ENCODE results near the gene TRIO. TPM values are rescaled to one million over a fixed set of nuclear protein-coding genes. Genes with fewer than 3 reads are reported as not detected.
A peak's percentile ranks its signal among the peaks of the same experiment; 100 is the strongest.

Gene TRIO
- total RNA-seq, 1 donor from 2014 or later, result 200 TPM

DNA sequence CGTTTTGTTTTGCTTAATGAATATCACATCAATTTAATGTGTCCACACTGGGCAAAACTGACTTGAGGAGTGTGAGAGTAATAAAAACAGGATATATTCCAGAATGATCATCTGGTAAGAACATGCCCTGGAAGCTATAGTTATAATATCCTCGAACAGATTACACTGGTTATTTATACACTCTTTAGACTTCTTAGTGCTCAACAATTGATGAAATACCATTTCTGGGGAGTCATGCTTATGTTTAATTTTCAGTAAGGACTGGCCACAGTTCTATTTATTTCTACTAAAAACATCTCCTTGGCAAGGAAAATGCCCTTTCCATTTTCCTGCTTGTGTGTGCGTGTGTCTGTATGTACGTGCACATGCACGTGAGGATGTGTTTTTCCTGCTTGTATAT lies 205.0 kb downstream of the TRIO start:
- Mint-ChIP-seq H3K27me3 (ENCODE audit: low read depth) (no peaks in the 10 kb centered on the region), H3K9me3 (ENCODE audit: low read depth) (no peaks in the 10 kb centered on the region), H3K36me3 (ENCODE audit: low read depth) (peaks cover 15% of the 10 kb centered on the region), H3K4me3 (ENCODE audit: unreplicated experiment) (no peak overlapping the region), H3K27ac (ENCODE audit: unreplicated experiment) (no peak overlapping the region), H3K4me1 (ENCODE audit: low read depth) (peaks cover 36% of the 10 kb centered on the region)
- no peak for DNase-seq (ENCODE audit: low spot score)
- TF ChIP-seq, protein P1, sequence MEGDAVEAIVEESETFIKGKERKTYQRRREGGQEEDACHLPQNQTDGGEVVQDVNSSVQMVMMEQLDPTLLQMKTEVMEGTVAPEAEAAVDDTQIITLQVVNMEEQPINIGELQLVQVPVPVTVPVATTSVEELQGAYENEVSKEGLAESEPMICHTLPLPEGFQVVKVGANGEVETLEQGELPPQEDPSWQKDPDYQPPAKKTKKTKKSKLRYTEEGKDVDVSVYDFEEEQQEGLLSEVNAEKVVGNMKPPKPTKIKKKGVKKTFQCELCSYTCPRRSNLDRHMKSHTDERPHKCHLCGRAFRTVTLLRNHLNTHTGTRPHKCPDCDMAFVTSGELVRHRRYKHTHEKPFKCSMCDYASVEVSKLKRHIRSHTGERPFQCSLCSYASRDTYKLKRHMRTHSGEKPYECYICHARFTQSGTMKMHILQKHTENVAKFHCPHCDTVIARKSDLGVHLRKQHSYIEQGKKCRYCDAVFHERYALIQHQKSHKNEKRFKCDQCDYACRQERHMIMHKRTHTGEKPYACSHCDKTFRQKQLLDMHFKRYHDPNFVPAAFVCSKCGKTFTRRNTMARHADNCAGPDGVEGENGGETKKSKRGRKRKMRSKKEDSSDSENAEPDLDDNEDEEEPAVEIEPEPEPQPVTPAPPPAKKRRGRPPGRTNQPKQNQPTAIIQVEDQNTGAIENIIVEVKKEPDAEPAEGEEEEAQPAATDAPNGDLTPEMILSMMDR (IDR thresholded peaks at IDR 0.05), result no peak

DNA sequence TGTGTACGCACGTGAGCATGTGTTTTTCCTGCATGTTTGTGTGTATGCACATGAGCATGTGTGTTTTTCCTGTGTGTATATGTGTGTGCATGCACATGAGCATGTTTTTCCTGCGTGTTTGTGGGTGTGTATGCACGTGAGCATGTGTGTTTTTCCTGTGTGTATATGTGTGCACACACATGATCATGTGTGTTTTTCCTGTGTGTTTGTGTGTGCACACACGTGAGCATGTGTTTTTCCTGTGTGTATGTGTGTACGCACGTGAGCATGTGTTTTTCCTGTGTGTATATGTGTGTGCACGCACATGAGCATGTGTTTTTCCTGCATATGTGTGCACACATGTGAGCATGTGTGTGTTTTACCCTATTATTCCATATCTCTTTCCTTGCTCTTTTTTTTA lies 205.9 kb downstream of the TRIO start:
- no peak overlapping the region for H3K4me3 Mint-ChIP-seq (ENCODE audit: unreplicated experiment)
- peaks cover 12% of the 10 kb centered on the region for H3K36me3 Mint-ChIP-seq (ENCODE audit: low read depth)
- H3K4me1 Mint-ChIP-seq (ENCODE audit: low read depth), result peaks cover 41% of the 10 kb centered on the region
- no peak overlapping the region for H3K27ac Mint-ChIP-seq (ENCODE audit: unreplicated experiment)
- H3K9me3 Mint-ChIP-seq (ENCODE audit: low read depth), result no peaks in the 10 kb centered on the region
- no peak for DNase-seq (ENCODE audit: low spot score)
- TF ChIP-seq, protein P1 (IDR thresholded peaks at IDR 0.05), result no peak
- no peaks in the 10 kb centered on the region for H3K27me3 Mint-ChIP-seq (ENCODE audit: low read depth)

DNA sequence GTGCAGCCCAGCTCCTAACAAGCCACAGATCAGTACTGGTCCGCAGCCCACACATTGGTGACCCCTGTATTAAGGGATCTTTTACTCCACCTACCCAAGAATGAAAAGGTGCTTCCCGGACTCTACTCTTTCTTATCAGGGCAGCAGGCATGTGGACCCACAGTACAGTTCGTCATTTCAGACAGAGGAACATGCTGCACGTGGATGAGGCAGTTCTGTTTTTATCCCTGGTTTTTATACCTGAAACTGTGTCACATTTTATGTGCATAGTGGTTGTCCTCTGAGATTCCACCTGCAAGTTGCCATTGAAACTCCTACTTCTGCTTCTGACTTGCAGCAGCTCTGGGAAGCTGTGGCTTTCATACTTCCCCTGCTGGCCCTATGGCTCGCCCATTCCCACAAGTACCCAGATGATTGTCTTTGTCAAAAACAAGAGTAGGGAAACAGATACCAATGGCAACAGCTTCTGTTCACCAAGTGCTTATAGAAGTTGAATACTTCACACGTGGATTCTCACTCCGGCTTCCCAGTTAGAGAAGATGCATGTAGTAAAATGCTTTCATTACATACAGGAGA lies 208.0 kb downstream of the TRIO start:
- peaks cover 61% of the 10 kb centered on the region for H3K4me1 Mint-ChIP-seq (ENCODE audit: low read depth)
- no peak for DNase-seq (ENCODE audit: low spot score)
- TF ChIP-seq, protein P1 (IDR thresholded peaks at IDR 0.05), result no peak
- no peak overlapping the region for H3K4me3 Mint-ChIP-seq (ENCODE audit: unreplicated experiment)
- H3K9me3 Mint-ChIP-seq (ENCODE audit: low read depth), result no peaks in the 10 kb centered on the region
- peak overlapping the region; percentile 71 for H3K27ac Mint-ChIP-seq (ENCODE audit: unreplicated experiment)
- peaks cover 7% of the 10 kb centered on the region for H3K36me3 Mint-ChIP-seq (ENCODE audit: low read depth)
- no peaks in the 10 kb centered on the region for H3K27me3 Mint-ChIP-seq (ENCODE audit: low read depth)

- H3K4me1 Mint-ChIP-seq (ENCODE audit: low read depth), result peaks cover 70% of the 10 kb centered on the region
- H3K27me3 Mint-ChIP-seq (ENCODE audit: low read depth), result no peaks in the 10 kb centered on the region
- H3K27ac Mint-ChIP-seq (ENCODE audit: unreplicated experiment), result peak overlapping the region; percentile 90
- no peak for DNase-seq (ENCODE audit: low spot score)
- H3K36me3 Mint-ChIP-seq (ENCODE audit: low read depth), result peaks cover 5% of the 10 kb centered on the region
- H3K9me3 Mint-ChIP-seq (ENCODE audit: low read depth), result no peaks in the 10 kb centered on the region
- TF ChIP-seq, protein P1 (IDR thresholded peaks at IDR 0.05), result peak; percentile 94
- no peak overlapping the region for H3K4me3 Mint-ChIP-seq (ENCODE audit: unreplicated experiment)
Measured at GRCh38 chr5:14351845-14352712, 208.9 kb downstream of the TRIO start.

DNA sequence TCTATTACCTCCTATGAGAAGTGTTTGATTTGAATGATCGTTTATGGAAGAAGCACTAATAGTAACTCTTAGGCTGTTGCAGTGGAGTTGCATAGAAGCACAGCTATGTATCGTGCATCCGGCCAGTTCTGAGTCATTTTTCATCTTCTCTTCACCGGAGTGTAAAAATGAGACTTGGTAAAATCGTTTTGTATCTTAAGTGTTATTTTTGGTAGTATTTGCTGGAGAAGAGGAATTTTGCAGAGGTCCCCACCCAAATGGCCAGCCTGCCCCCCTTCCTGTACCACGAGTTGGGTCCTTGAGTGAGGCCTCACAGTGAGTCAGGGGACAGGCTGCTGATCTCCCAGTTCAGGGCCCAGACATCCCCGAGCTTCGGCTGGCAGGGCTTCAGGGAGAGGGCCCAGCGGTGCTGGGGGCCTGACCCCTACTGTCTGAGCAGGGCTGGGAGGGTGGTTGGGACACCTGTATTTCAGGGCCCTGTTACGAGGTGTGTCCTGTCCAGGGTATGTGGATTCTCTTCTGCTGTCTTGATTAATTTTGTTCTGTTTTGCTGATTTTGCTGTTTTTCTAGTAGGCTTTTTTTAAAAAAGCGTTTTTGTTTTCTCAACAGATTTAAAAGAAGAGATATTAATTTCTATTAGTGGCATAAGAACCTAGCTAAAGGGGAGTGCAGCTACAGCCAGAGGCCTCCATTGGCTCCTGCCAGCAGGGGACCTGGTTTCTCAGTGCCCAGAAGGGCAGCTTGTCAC lies 210.8 kb downstream of the TRIO start:
- H3K4me3 Mint-ChIP-seq (ENCODE audit: unreplicated experiment), result no peak overlapping the region
- peak overlapping the region; percentile 90 for H3K27ac Mint-ChIP-seq (ENCODE audit: unreplicated experiment)
- H3K27me3 Mint-ChIP-seq (ENCODE audit: low read depth), result no peaks in the 10 kb centered on the region
- peaks cover 61% of the 10 kb centered on the region for H3K4me1 Mint-ChIP-seq (ENCODE audit: low read depth)
- H3K9me3 Mint-ChIP-seq (ENCODE audit: low read depth), result no peaks in the 10 kb centered on the region
- DNase-seq (ENCODE audit: low spot score), result no peak
- TF ChIP-seq, protein P1 (IDR thresholded peaks at IDR 0.05), result peak; percentile 22
- H3K36me3 Mint-ChIP-seq (ENCODE audit: low read depth), result peaks cover 5% of the 10 kb centered on the region

All from chondrocyte (in vitro differentiated cells).